GM12878 (cell line): ENCODE data around the gene GFRA1. TPM values are rescaled to one million over a fixed set of nuclear protein-coding genes. Genes with fewer than 3 reads are reported as not detected.

Experiments used
- ATAC-seq: fragments of 200-7000 bp; cut with Tn5 transposase; 3 replicates; pipeline ENCODE4 v1.9.1; 2020; ENCODE audit warnings: mild to moderate bottlenecking, moderate library complexity
- BruUV-seq: library from RNA; stranded (reverse); fragments of 400-500 nt; replicated peaks from 2 replicates; lab custom pipeline; 2021; lab: Mats Ljungman, UMichigan
- CTCF ChIA-PET: fragments of 300-600 bp; sonication (Branson Sonifier 250); formaldehyde crosslinking; extraction: SDS; loops from one replicate; lab custom pipeline; 2021; ENCODE audit warnings: inconsistent platforms; lab: Yijun Ruan, JAX
- POLR2A ChIA-PET: fragments of 350-600 bp; formaldehyde crosslinking; extraction: SDS; loops from one replicate; lab custom pipeline; 2021; ENCODE audit warnings: inconsistent platforms; lab: Charles Lee
- RAD21 ChIA-PET: fragments of 300-600 bp; sonication (Branson Sonifier 250); formaldehyde crosslinking; loops from one replicate; lab custom pipeline; 2023; ENCODE audit warnings: antibody characterized with exemption; ENCODE audit not compliant: unreplicated experiment; lab: Charles Lee
- SMC1A ChIA-PET: fragments of 300-600 bp; sonication (Branson Sonifier 250); formaldehyde crosslinking; loops from one replicate; lab custom pipeline; 2023; ENCODE audit not compliant: unreplicated experiment, uncharacterized antibody; lab: Charles Lee
- DNase-seq: peaks from one replicate; pipeline ENCODE4 v3.0.0-alpha.2; 2011; ENCODE audit warnings: low read depth, low spot score
- FAIRE-seq: peaks from 3 replicates; lab custom pipeline; 2011; peaks lifted over from hg19 to GRCh38; lab: Jason Lieb, UNC
- H2AFZ ChIP-seq: 2 replicates; pipeline ENCODE4 v1.6.0; 2011; ENCODE audit warnings: low read depth, low read length, control low read depth; ENCODE audit not compliant: control insufficient read depth
- H3K27ac ChIP-seq: 2 replicates; pipeline ENCODE4 v1.5.1; 2011; ENCODE audit warnings: control low read depth; ENCODE audit not compliant: control insufficient read depth, insufficient read depth
- H3K27me3 ChIP-seq, 2 experiments: replicated peaks in 1 of 2; 2 replicates each; pipeline versions ENCODE4 v1.6.0 to v1.6.1; 2011; ENCODE audit warnings: low read length in 1 of 2; ENCODE audit not compliant: control insufficient read depth in 2 of 2, insufficient read depth in 2 of 2
- H3K36me3 ChIP-seq, 2 experiments: 2 replicates each; pipeline ENCODE4 v1.5.1; 2011; ENCODE audit warnings: low read length in 1 of 2; ENCODE audit not compliant: control insufficient read depth in 2 of 2, insufficient read depth in 2 of 2
- H3K4me1 ChIP-seq: 2 replicates; pipeline ENCODE4 v1.6.1; 2011; ENCODE audit warnings: mild to moderate bottlenecking, low read length, moderate library complexity, mixed read lengths; ENCODE audit not compliant: control insufficient read depth, insufficient read depth
- H3K4me2 ChIP-seq: 2 replicates; pipeline ENCODE4 v1.6.0; 2011; ENCODE audit warnings: control low read depth; ENCODE audit not compliant: control insufficient read depth, insufficient read depth
- H3K4me3 ChIP-seq: fragments of 200-600 bp; sonication (generic); 2 replicates; pipeline ENCODE4 v1.5.1; 2016
- H3K79me2 ChIP-seq: 2 replicates; pipeline ENCODE4 v1.6.0; 2011; ENCODE audit warnings: low read length; ENCODE audit not compliant: control insufficient read depth, insufficient read depth
- H3K9ac ChIP-seq: 2 replicates; pipeline ENCODE4 v1.8.0; 2011; ENCODE audit warnings: low read length, control low read depth, mixed read lengths; ENCODE audit not compliant: control insufficient read depth, insufficient read depth
- H3K9me3 ChIP-seq: replicated peaks from 3 replicates; pipeline ENCODE4 v1.5.1; 2011; ENCODE audit warnings: mild to moderate bottlenecking, low read length; ENCODE audit not compliant: control insufficient read depth, insufficient read depth
- H4K20me1 ChIP-seq: 2 replicates; pipeline ENCODE4 v1.6.0; 2011; ENCODE audit not compliant: control insufficient read depth, insufficient read depth
- CEBPB ChIP-seq, 2 experiments: fragments of 150-350 bp in 1 of 2; IDR thresholded peaks; 2 replicates each; pipeline ENCODE4 v1.6.1; 2012 to 2014; ENCODE audit warnings: low read depth in 2 of 2, low read length in 2 of 2, borderline replicate concordance in 1 of 2, inconsistent platforms in 1 of 2
- CREB1 ChIP-seq: IDR thresholded peaks from 2 replicates; pipeline ENCODE4 v1.6.1; 2012; ENCODE audit warnings: low read depth, mild to moderate bottlenecking, inconsistent platforms
- DPF2 ChIP-seq: fragments of 450-650 bp; IDR thresholded peaks from 2 replicates; pipeline ENCODE4 v1.6.1; 2017; ENCODE audit warnings: mild to moderate bottlenecking
- EED ChIP-seq: sonication (generic); IDR thresholded peaks from 2 replicates; pipeline ENCODE4 v1.6.1; 2016; ENCODE audit warnings: antibody characterized with exemption, low read depth
- KLF5 ChIP-seq: fragments of 450-650 bp; IDR thresholded peaks from 2 replicates; pipeline ENCODE4 v1.6.1; 2014; ENCODE audit warnings: mild to moderate bottlenecking; ENCODE audit not compliant: partially characterized antibody
- MYC ChIP-seq: IDR thresholded peaks from 2 replicates; pipeline ENCODE4 v1.6.1; 2011; ENCODE audit warnings: mild to moderate bottlenecking, low read length, moderate library complexity, inconsistent platforms; ENCODE audit not compliant: insufficient read depth, insufficient replicate concordance, insufficient read length, severe bottlenecking
- NFXL1 ChIP-seq: fragments of 450-650 bp; IDR thresholded peaks from 2 replicates; pipeline ENCODE4 v1.6.1; 2017; ENCODE audit warnings: antibody characterized with exemption, mild to moderate bottlenecking, borderline replicate concordance
- NFYA ChIP-seq: IDR thresholded peaks from 2 replicates; pipeline ENCODE4 v1.6.1; 2011; ENCODE audit warnings: low read depth, mild to moderate bottlenecking, low read length, improper control_type of control experiment, borderline replicate concordance
- SP1 ChIP-seq: IDR thresholded peaks from one replicate; pipeline ENCODE4 v1.6.1; 2011; ENCODE audit warnings: low read depth, low read length
- SPI1 ChIP-seq: IDR thresholded peaks from 2 replicates; pipeline ENCODE4 v1.6.1; 2011; ENCODE audit warnings: low read depth, mild to moderate bottlenecking, low read length, moderate library complexity, borderline replicate concordance; ENCODE audit not compliant: insufficient read depth
- ZNF217 ChIP-seq: fragments of 450-650 bp; IDR thresholded peaks from 2 replicates; pipeline ENCODE4 v1.6.1; 2017; ENCODE audit warnings: antibody characterized with exemption, mild to moderate bottlenecking
- WGBS: methylation state at CpG from one replicate; pipeline ENCODE4 v1.1.6; 2016; ENCODE audit warnings: low lambda C conversion rate; ENCODE audit not compliant: insufficient replicate concordance, insufficient coverage; ENCODE audit errors: missing lambda C conversion rate; 5-methylcytosine and 5-hydroxymethylcytosine counted together
- in situ Hi-C: fragments of 300-500 bp; cut with MboI; formaldehyde crosslinking; loops from 9 replicates; pipeline ENCODE4 v1.14.3; 2018; ENCODE audit warnings: mixed read lengths
- intact Hi-C: fragments of 100-400 bp; cut with micrococcal nuclease; formaldehyde crosslinking; loops from one replicate; pipeline ENCODE4 v1.14.2; 2022; ENCODE audit not compliant: unreplicated experiment
- polyA plus RNA-seq, 11 experiments: library from polyadenylated mRNA; depleted of rRNA in 4 of 11; unstranded in 6 of 11; stranded (reverse) in 5 of 11; fragments of >200 nt; fragmentation: Nextera tagmentation in 4 of 11; fragmentation: Illumina TruSeq in 1 of 11; extraction: Ambion mirVana in 4 of 11; extraction: Trizol in 1 of 11; gene quantifications; 1 replicate in 1 of 11; 2 replicates in 10 of 11; pipeline versions ENCODE4 v1.2.1 to v1.2.3, GENCODE V29; 2011 to 2016; ENCODE audit warnings: inconsistent platforms in 2 of 11, missing spikeins in 2 of 11, low read depth in 1 of 11
- total RNA-seq, 4 experiments: library from RNA; depleted of rRNA in 3 of 4; stranded (reverse); fragments of >200 nt in 3 of 4; fragmentation: Illumina TruSeq in 1 of 4; extraction: Trizol in 1 of 4; gene quantifications; 2 replicates each; pipeline versions ENCODE4 v1.2.1 to v1.2.3, GENCODE V29; 2013 to 2021
- TF ChIP-seq, protein P1 (sequence below): IDR thresholded peaks from 2 replicates; pipeline ENCODE4 v1.6.1; 2012; ENCODE audit warnings: low read depth, low read length, improper control_type of control experiment
- TF ChIP-seq, protein P2 (sequence below): fragments of 450-650 bp; IDR thresholded peaks from 2 replicates; pipeline ENCODE4 v1.6.1; 2014; ENCODE audit warnings: mild to moderate bottlenecking
- TF ChIP-seq, protein P3 (sequence below): fragments of 450-650 bp; IDR thresholded peaks from 2 replicates; pipeline ENCODE4 v1.6.1; 2018; ENCODE audit warnings: borderline replicate concordance, mild to moderate bottlenecking; ENCODE audit not compliant: partially characterized antibody

The GFRA1 gene
- total and polyA plus RNA-seq, 10 of the 15 experiments (the other 5 are each of a cell fraction or from before 2014, with no cell fraction given) = 0.05 to 0.19 TPM; not detected in 8

DNA sequence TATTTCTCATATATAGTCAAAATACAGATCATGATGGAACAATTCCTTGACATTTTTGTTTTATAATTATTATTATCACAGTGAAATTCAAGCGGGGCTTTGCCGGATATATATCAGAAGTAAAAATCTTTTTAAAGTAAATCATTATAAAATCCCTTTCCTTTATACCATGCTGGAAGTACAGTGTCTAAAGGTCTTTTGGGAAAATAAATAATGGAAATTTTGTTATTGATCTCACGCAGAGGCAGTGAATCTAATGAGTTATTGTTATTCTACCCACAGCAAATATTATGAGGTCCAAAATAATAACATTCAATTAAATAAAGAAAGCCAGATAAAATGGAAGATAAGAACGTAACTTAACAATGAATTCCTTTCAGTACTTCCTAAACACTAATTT lies 33.8 kb downstream of the GFRA1 start:
- SMC1A ChIA-PET = no interaction called here
- Histone ChIP-seq H3K9me3 (no peaks in the 10 kb centered on the region), H4K20me1 (no peaks in the 10 kb centered on the region), H3K36me3 (no peaks in the 10 kb centered on the region), H2AFZ (no peak overlapping the region), H3K4me2 (no peak overlapping the region), H3K27ac (no peak overlapping the region), H3K4me1 (no peaks in the 10 kb centered on the region), H3K9ac (no peak overlapping the region), H3K27me3 (0 out of 4 replicates have a peak, but pooled peaks cover 0 to 1% of the 10 kb centered on the region in 2 experiments), H3K79me2 (no peaks in the 10 kb centered on the region), H3K4me3 (no peak overlapping the region)
- TF ChIP-seq, protein P1, sequence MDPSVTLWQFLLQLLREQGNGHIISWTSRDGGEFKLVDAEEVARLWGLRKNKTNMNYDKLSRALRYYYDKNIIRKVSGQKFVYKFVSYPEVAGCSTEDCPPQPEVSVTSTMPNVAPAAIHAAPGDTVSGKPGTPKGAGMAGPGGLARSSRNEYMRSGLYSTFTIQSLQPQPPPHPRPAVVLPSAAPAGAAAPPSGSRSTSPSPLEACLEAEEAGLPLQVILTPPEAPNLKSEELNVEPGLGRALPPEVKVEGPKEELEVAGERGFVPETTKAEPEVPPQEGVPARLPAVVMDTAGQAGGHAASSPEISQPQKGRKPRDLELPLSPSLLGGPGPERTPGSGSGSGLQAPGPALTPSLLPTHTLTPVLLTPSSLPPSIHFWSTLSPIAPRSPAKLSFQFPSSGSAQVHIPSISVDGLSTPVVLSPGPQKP = no peak
- no peak for TF ChIP-seq EED
- RAD21 ChIA-PET = no interaction called here
- POLR2A ChIA-PET = no interaction called here
- ATAC-seq (no peak), FAIRE-seq (no peak), DNase-seq (no peak)
- BruUV-seq = no TSS peak
- intact Hi-C loops (no loop called here), in situ Hi-C loops (no loop called here)
- WGBS = 41% methylated on average over 4 of the region's 4 CpGs
- CTCF ChIA-PET = no interaction called here

DNA sequence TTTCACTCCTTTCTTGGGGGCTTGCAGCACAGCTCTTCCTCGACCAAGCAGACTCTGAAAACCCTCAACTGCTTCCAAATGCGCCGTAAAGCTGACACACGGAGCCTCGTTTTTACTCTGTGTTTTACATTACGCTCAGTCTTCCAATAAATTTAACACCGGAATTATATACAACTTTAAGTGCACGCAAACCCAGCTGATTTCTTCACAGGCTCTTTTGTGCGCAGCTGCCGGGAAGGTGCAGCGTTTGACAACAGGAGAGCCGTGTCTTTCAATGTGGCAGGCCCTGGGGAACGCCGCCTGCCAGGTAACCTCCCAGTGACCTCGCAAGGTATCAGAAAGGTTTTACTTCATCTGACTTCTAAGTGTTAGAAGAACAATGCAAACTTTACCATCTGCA lies 35.0 kb downstream of the GFRA1 start:
- POLR2A ChIA-PET = no interaction called here
- in situ Hi-C loops (no loop called here), intact Hi-C loops (no loop called here)
- 0 out of 4 replicates have a peak, but pooled peaks cover 0 to 1% of the 10 kb centered on the region in 2 experiments for H3K27me3 ChIP-seq
- 50% methylated on average over 15 of the region's 15 CpGs for WGBS
- no peak overlapping the region for H2AFZ ChIP-seq
- no peaks in the 10 kb centered on the region for H3K79me2 ChIP-seq
- H4K20me1 ChIP-seq = no peaks in the 10 kb centered on the region
- RAD21 ChIA-PET = no interaction called here
- no peaks in the 10 kb centered on the region for H3K9me3 ChIP-seq
- H3K4me3 ChIP-seq = no peak overlapping the region
- H3K9ac ChIP-seq = no peak overlapping the region
- no peak for DNase-seq
- no peak for FAIRE-seq
- no peak for ATAC-seq
- SMC1A ChIA-PET = no interaction called here
- CTCF ChIA-PET = no interaction called here
- H3K27ac ChIP-seq = no peak overlapping the region
- no peaks in the 10 kb centered on the region for H3K36me3 ChIP-seq
- H3K4me2 ChIP-seq = no peak overlapping the region
- H3K4me1 ChIP-seq = no peaks in the 10 kb centered on the region
- BruUV-seq = no TSS peak
- no peak for TF ChIP-seq MYC
- no peak for TF ChIP-seq DPF2
- TF ChIP-seq ZNF217 = no peak
- no peak for TF ChIP-seq CEBPB (IDR thresholded peaks at IDR 0.05; ENCODE audit: borderline replicate concordance in 1 of 2, low read depth in 2 of 2, low read length in 2 of 2)
- TF ChIP-seq NFXL1 = no peak
- TF ChIP-seq NFYA = no peak
- TF ChIP-seq, protein P2, sequence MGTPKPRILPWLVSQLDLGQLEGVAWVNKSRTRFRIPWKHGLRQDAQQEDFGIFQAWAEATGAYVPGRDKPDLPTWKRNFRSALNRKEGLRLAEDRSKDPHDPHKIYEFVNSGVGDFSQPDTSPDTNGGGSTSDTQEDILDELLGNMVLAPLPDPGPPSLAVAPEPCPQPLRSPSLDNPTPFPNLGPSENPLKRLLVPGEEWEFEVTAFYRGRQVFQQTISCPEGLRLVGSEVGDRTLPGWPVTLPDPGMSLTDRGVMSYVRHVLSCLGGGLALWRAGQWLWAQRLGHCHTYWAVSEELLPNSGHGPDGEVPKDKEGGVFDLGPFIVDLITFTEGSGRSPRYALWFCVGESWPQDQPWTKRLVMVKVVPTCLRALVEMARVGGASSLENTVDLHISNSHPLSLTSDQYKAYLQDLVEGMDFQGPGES = no peak
- no peak for TF ChIP-seq SP1
- no peak for TF ChIP-seq CREB1
- TF ChIP-seq KLF5 = no peak
- no peak for TF ChIP-seq SPI1
- TF ChIP-seq, protein P3, sequence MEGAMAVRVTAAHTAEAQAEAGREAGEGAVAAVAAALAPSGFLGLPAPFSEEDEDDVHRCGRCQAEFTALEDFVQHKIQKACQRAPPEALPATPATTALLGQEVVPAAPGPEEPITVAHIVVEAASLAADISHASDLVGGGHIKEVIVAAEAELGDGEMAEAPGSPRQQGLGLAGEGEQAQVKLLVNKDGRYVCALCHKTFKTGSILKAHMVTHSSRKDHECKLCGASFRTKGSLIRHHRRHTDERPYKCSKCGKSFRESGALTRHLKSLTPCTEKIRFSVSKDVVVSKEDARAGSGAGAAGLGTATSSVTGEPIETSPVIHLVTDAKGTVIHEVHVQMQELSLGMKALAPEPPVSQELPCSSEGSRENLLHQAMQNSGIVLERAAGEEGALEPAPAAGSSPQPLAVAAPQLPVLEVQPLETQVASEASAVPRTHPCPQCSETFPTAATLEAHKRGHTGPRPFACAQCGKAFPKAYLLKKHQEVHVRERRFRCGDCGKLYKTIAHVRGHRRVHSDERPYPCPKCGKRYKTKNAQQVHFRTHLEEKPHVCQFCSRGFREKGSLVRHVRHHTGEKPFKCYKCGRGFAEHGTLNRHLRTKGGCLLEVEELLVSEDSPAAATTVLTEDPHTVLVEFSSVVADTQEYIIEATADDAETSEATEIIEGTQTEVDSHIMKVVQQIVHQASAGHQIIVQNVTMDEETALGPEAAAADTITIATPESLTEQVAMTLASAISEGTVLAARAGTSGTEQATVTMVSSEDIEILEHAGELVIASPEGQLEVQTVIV = no peak
